ENCODE results near the gene TXNIP. TPM values are rescaled to one million over a fixed set of nuclear protein-coding genes. Genes with fewer than 3 reads are reported as not detected.

The TXNIP gene
- total RNA-seq, 2 donors from 2014 or later, result 618 to 736 TPM

DNA sequence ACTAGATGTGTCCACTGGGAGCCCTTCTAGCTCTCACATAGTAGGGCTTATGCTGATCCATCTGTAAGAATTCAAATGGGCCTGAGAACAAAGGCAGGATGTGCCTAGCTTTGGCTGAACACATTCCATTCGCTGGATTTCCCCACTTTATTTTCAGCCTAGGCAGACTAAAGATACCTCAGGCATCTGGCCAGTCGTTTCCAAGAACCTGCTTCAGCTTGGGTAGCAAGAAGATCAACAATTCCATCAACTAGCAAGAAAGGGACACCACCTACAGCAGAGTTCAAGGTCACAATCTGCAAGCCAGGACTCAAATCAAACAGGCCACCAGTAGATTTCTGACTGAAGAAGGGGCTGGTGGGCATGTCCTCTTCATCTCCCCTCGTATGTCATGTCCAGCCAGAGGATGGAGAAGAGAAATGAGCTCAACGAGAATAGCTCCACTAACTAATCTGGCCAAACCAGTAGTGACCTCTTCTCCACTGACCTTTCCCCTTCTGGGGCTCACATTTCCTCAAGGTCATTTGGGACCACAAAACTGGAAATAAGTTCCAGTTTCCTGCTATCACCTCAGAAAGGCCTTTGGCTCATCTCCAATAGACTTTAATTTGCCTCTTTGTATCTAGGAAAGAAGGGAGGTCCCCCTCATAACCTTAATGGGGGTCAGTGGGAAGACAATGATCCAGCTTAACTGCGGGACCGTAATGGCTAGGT is 14.2 kb downstream of the TXNIP start:
- no peak for DNase-seq (ENCODE audit: low spot score)
- H3K4me1 ChIP-seq (replicated peaks), result peaks cover 17% of the 10 kb centered on the region
- H3K4me3 ChIP-seq, result no peak overlapping the region
- no peaks in the 10 kb centered on the region for H3K27me3 ChIP-seq (replicated peaks; ENCODE audit: insufficient read depth)
- H3K36me3 ChIP-seq, result no peaks in the 10 kb centered on the region
- peak overlapping the region; percentile 41 to 44 for H3K27ac ChIP-seq
- intact Hi-C loops (cut with DNase I), result no loop called here
- TF ChIP-seq POLR2AphosphoS5 (IDR thresholded peaks at IDR 0.05), result peak; percentile 23
- TF ChIP-seq POLR2A (IDR thresholded peaks at IDR 0.05), result no peak
- 76% methylated on average over 6 of the region's 6 CpGs for WGBS
- no peaks in the 10 kb centered on the region for H3K9me3 ChIP-seq

DNA sequence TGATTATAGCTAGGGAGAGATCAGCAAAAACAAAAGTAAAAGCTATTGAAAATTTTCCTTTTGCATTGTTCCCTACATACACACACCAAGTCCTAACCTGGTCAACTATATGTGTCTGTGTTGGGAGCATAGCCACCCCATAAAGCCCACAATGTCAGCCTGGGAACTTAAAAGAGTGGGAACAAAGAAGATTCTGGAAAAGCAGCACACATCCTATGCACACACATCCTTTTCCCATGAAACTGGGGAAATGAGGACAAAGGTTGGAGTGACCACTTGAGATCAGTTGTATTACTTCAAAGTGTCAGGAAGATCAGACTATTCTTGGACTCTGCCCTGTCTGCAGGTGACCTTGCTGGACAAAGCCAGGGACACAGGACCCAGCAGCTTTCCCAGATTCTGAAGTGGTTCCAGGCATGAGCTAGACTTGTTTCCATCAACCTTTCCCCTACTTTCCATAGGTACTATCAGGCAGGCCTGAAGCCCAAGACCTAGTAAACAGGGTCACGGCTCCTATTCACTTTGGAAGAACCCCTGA is 15.9 kb downstream of the TXNIP start:
- Histone ChIP-seq H3K27me3 (replicated peaks; ENCODE audit: insufficient read depth) (no peaks in the 10 kb centered on the region), H3K9me3 (no peaks in the 10 kb centered on the region), H3K4me1 (replicated peaks) (peaks cover 17% of the 10 kb centered on the region), H3K36me3 (no peaks in the 10 kb centered on the region), H3K4me3 (no peak overlapping the region), H3K27ac (peak overlapping the region; percentile 88 to 90)
- intact Hi-C loops (cut with DNase I), result loop anchor here (2.0 kb wide), 1 partner anchor 16 kb away; the partner anchor contains the start of gene TXNIP
- no peak for DNase-seq (ENCODE audit: low spot score)
- TF ChIP-seq POLR2A (IDR thresholded peaks at IDR 0.05) (no peak), POLR2AphosphoS5 (IDR thresholded peaks at IDR 0.05) (no peak)
- TF ChIP-seq, protein P1, sequence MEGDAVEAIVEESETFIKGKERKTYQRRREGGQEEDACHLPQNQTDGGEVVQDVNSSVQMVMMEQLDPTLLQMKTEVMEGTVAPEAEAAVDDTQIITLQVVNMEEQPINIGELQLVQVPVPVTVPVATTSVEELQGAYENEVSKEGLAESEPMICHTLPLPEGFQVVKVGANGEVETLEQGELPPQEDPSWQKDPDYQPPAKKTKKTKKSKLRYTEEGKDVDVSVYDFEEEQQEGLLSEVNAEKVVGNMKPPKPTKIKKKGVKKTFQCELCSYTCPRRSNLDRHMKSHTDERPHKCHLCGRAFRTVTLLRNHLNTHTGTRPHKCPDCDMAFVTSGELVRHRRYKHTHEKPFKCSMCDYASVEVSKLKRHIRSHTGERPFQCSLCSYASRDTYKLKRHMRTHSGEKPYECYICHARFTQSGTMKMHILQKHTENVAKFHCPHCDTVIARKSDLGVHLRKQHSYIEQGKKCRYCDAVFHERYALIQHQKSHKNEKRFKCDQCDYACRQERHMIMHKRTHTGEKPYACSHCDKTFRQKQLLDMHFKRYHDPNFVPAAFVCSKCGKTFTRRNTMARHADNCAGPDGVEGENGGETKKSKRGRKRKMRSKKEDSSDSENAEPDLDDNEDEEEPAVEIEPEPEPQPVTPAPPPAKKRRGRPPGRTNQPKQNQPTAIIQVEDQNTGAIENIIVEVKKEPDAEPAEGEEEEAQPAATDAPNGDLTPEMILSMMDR (IDR thresholded peaks at IDR 0.05), result no peak
- WGBS, result 90% methylated on average over 1 of the region's 1 CpG

DNA sequence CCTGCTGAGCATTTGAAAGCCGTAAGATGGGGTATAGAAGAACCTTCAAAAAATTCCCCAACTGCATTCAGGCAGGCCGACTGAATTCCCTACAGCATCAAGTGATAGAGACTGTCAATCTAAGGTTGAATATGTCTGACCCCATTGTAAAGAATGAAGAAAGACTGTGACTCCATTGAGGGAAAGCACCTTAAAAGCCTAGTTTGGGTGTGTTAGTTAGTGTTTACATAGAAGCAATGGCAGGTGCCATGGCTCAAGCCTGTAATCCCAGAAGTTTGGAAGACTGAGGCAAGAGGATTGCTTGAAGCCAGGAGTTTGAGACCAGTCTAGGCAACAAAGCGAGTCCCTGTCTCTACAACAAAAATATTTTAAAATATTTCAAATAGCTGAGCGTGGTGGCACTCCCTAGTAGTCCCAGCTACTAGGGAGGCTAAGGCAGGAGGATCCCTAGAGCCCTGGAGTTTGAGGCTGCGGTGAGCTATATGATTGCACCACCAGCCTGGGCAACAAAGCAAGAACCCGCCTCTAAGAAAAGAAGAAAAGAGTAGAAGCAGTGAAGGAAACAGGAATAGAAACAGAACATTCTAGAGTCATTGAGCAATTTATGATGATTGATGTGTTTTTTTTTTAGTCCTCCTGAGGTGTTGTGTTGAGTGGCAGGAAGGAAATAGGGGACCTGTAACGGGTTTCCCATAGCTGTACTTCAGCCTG is 16.5 kb downstream of the TXNIP start:
- Histone ChIP-seq H3K4me1 (replicated peaks) (peaks cover 17% of the 10 kb centered on the region), H3K27me3 (replicated peaks; ENCODE audit: insufficient read depth) (no peaks in the 10 kb centered on the region), H3K27ac (peak overlapping the region; percentile 88 to 90), H3K4me3 (no peak overlapping the region), H3K36me3 (no peaks in the 10 kb centered on the region), H3K9me3 (no peaks in the 10 kb centered on the region)
- intact Hi-C loops (cut with DNase I), result loop anchor here (2.0 kb wide), 2 partner anchors 17 to 29 kb away; partner anchors contain the start of gene TXNIP
- TF ChIP-seq POLR2A (IDR thresholded peaks at IDR 0.05) (no peak), POLR2AphosphoS5 (IDR thresholded peaks at IDR 0.05) (no peak)
- TF ChIP-seq, protein P1 (IDR thresholded peaks at IDR 0.05), result no peak
- DNase-seq (ENCODE audit: low spot score), result no peak
- WGBS, result 56% methylated on average over 7 of the region's 7 CpGs

DNA sequence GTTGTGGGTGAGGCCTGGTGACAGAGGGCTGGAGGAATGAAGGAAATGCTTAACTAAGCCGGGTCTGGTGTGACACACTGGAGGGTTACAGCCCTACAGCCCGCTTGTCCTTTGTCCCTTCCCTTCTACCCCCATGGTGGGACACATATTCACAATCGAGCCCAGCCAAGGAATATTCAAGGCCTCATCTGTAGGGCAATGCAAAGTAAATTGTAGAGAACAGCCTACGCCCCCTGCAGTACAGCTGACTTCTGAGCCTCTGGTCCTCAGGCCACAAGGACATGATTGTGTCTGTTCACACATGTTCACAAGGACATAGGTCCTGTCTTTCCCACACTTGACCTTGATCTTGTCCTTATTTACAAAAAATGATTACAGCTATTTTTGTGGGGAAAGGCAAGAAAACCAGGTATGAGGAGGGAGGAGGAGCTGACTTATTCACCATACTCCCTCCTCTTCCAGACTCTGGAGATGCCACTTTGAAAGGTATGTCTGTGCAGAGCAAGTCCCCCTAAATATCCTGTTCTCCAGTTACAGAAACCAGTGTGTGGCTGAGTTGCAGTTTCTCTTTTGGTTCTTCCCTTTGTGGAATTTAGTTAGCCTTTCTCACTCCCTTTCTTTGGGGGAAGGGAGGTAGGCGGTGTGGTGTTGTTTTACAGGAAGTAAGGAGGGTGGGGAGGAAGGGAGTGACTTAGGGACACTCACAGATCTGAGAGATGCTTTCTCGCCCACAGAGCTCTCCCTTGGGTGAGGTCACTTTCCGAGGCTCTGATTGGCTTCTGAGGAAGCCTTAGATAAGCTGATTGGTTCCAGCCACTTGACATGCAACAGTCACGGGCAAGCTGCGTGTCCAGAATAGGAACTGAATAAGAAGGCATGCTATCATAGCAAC is 17.3 kb downstream of the TXNIP start:
- 9% methylated on average over 9 of the region's 9 CpGs for WGBS
- intact Hi-C loops (cut with DNase I), result loop anchor here (2.0 kb wide), 1 partner anchor 30 kb away; no protein-coding TSS in a partner anchor
- H3K4me1 ChIP-seq (replicated peaks), result peaks cover 17% of the 10 kb centered on the region

More for the DNA sequence above, 17.3 kb downstream of the TXNIP start:
- Histone ChIP-seq H3K36me3 (no peaks in the 10 kb centered on the region), H3K4me3 (peak overlapping the region in 1 of 2 donors; percentile 8), H3K27ac (peak overlapping the region; percentile 88 to 90), H3K9me3 (no peaks in the 10 kb centered on the region), H3K27me3 (replicated peaks; ENCODE audit: insufficient read depth) (no peaks in the 10 kb centered on the region)
- TF ChIP-seq POLR2AphosphoS5 (IDR thresholded peaks at IDR 0.05) (peak; percentile 100), POLR2A (IDR thresholded peaks at IDR 0.05) (peak; percentile 73)
- TF ChIP-seq, protein P1 (IDR thresholded peaks at IDR 0.05), result peak in 2 of 4 experiments; percentile 1 to 22
- DNase-seq (ENCODE audit: low spot score), result peak; percentile 95

Measured in prostate gland (tissue), 2 donors.